Heart left ventricle (tissue), 16 donors: Measurements from ENCODE around the gene TMBIM1. TPM values are rescaled to one million over a fixed set of nuclear protein-coding genes. Genes with fewer than 3 reads are reported as not detected.
"Not testable (repeated sequence)": the region's sequence is repeated elsewhere in the genome, so short reads cannot be mapped to it uniquely, and the experiment has no call there.

Experiments
- ATAC-seq, 4 donors: fragments of 200-7000 bp; cut with Tn5 transposase; one replicate each; pipeline ENCODE4 v1.9.1; 2020 to 2022; ENCODE audit warnings: moderate library complexity in 4 of 4, mild to moderate bottlenecking in 3 of 4, moderate number of reproducible peaks in 1 of 4
- DNase-seq, 5 donors: peaks; one replicate each; pipeline ENCODE4 v3.0.0-alpha.2; 2020
- H3K27ac ChIP-seq, 12 donors: fragments of 200-600 bp; sonication (generic) in 4 of 12; one replicate each; pipeline versions ENCODE4 v1.5.0 to v1.8.0; 2016 to 2022; ENCODE audit warnings: mild to moderate bottlenecking in 2 of 12
- H3K27me3 ChIP-seq, 9 donors: fragments of 200-600 bp; sonication (generic) in 2 of 9; one replicate each; pipeline versions ENCODE4 v1.5.1 to v1.8.0; 2016 to 2022; ENCODE audit warnings: mild to moderate bottlenecking in 3 of 9
- H3K36me3 ChIP-seq, 9 donors: fragments of 200-600 bp; sonication (generic) in 2 of 9; one replicate each; pipeline versions ENCODE4 v1.5.0 to v1.8.0; 2018 to 2022; ENCODE audit warnings: mild to moderate bottlenecking in 2 of 9
- H3K4me1 ChIP-seq, 12 donors: fragments of 200-600 bp; sonication (generic) in 4 of 12; one replicate each; pipeline versions ENCODE4 v1.5.0 to v1.8.0; 2016 to 2022; ENCODE audit warnings: mild to moderate bottlenecking in 3 of 12
- H3K4me3 ChIP-seq, 12 donors: fragments of 200-600 bp; sonication (generic) in 4 of 12; one replicate each; pipeline versions ENCODE4 v1.5.0 to v1.8.0; 2017 to 2022; ENCODE audit warnings: mild to moderate bottlenecking in 9 of 12, moderate library complexity in 4 of 12
- H3K9me3 ChIP-seq, 12 donors: fragments of 200-600 bp; sonication (generic) in 4 of 12; one replicate each; pipeline versions ENCODE4 v1.5.0 to v1.8.0; 2016 to 2022; ENCODE audit warnings: mild to moderate bottlenecking in 1 of 12
- CTCF ChIP-seq, 12 donors: fragments of 200-600 bp; sonication (generic) in 4 of 12; IDR thresholded peaks; one replicate each; pipeline versions ENCODE4 v1.5.0 to v1.8.0; 2018 to 2022; ENCODE audit warnings: antibody characterized with exemption in 12 of 12, mild to moderate bottlenecking in 5 of 12
- POLR2A ChIP-seq, 2 donors: fragments of 450-650 bp; IDR thresholded peaks; one replicate each; pipeline ENCODE4 v1.6.1; 2017; ENCODE audit warnings: antibody characterized with exemption in 2 of 2, mild to moderate bottlenecking in 2 of 2, moderate library complexity in 2 of 2
- WGBS, 4 donors: extraction: QIAGEN DNeasy Blood & Tissue Kit in 2 of 4; methylation state at CpG; one replicate each; pipeline versions ENCODE4 v1.1.5 to v1.1.7; 2013 to 2018; 5-methylcytosine and 5-hydroxymethylcytosine counted together
- intact Hi-C, 10 donors: fragments of 100-400 bp; cut with DNase I; formaldehyde crosslinking; loops; one replicate each; pipeline versions ENCODE4 v1.11.1 to v1.14.2; 2022
- polyA plus RNA-seq, 2 donors: library from polyadenylated mRNA; stranded (reverse); fragments of 200-250 nt; gene quantifications; one replicate each; pipeline ENCODE4 v1.2.3, GENCODE V29; 2013
- total RNA-seq, 9 donors: library from RNA; depleted of rRNA in 2 of 9; stranded (reverse); fragments of >200 nt in 2 of 9; fragmentation: NEBNext Ultra II Directional in 3 of 9; extraction: Animal tissue kit (Norgen Biotek cat#: 25700) in 3 of 9; gene quantifications; one replicate each; pipeline versions ENCODE4 v1.1.0 to v1.2.4, GENCODE V29; 2016 to 2023
- donor health status: ischemic (EF 13 %, LVEDD 7.1; RV severe dilation, severe dysfunction).
- donor health status: healthy with polysubstance abuse.
- donor health status: DM: no; HTN: yes; CAD: no.
- donor health status: DM: no; HTN: no; CAD: no.
- donor health status: ischemic (EF 25% LVEDD 6.9; RV normal size, moderate dysfunction).
- donor health status: ischemic (EF 25% LVEDD 5.7; RV mildly dilated, moderate dysfunction).
- donor health status: healthy.
- donor health status: DM: yes; HTN: yes; CAD: no.
- donor health status: ischemic (EF 35%, LVEDD 5.7; RV mildly dilated, moderate dysfunction).
- donor health status: nonischemic (EF 11% LVEDD 7.7; RV severe dilation, severe dysfunction).
- donor health status: DM: yes; HTN: yes; CAD: no.
- donor health status: PGD.
- donor health status: ischemic (EF 29% LVEDD 5.4; RV normal size, mild dysfunction).
- donor health status: nonischemic (EF 23%, LVEDD 6.1; RV moderate dilation, normal function).

TMBIM1 gene
- total and polyA plus RNA-seq, 11 donors = 41.8 to 208 (median 126) TPM

GRCh38 chr2:218275371-218276072 is 16.8 kb downstream of the TMBIM1 start:
- no peaks in the 10 kb centered on the region for H3K27me3 ChIP-seq
- ATAC-seq (no peak), DNase-seq (no peak)
- intact Hi-C loops = loop anchor here in 1 of 10 donors (10.0 kb wide), 1 partner anchor 369 kb away; no protein-coding TSS in a partner anchor
- H3K9me3 ChIP-seq = no peaks in the 10 kb centered on the region
- H3K27ac ChIP-seq = peak overlapping the region in 5 of 12 donors; percentile 9 to 84 (median 31)
- peaks cover 0 to 61% (median 29%) of the 10 kb centered on the region in 12 donors for H3K4me1 ChIP-seq
- H3K4me3 ChIP-seq = no peak overlapping the region
- TF ChIP-seq CTCF (IDR thresholded peaks at IDR 0.05) = no peak
- no peak for TF ChIP-seq POLR2A (IDR thresholded peaks at IDR 0.05)
- WGBS, 4 donors = 77 to 93% (median 86%) methylated on average over 8 to 9 of the region's 9 CpGs
- H3K36me3 ChIP-seq = peaks cover 2 to 77% (median 70%) of the 10 kb centered on the region in 9 donors

GRCh38 chr2:218274586-218274985 is 17.7 kb downstream of the TMBIM1 start:
- peaks cover 2 to 68% (median 61%) of the 10 kb centered on the region in 9 donors for H3K36me3 ChIP-seq
- H3K27me3 ChIP-seq = no peaks in the 10 kb centered on the region
- TF ChIP-seq POLR2A (IDR thresholded peaks at IDR 0.05) (no peak), CTCF (IDR thresholded peaks at IDR 0.05) (no peak)
- intact Hi-C loops = loop anchor here in 4 of 10 donors (5.0 to 10.0 kb wide), 3 partner anchors 87 to 370 kb away; partner anchors contain the start of gene CTDSP1 (in 3 of the 4)
- H3K9me3 ChIP-seq = no peaks in the 10 kb centered on the region
- H3K27ac ChIP-seq = peak overlapping the region in 8 of 12 donors; percentile 9 to 84 (median 26)
- ATAC-seq = no peak
- no peak overlapping the region for H3K4me3 ChIP-seq
- DNase-seq = no peak
- WGBS, 4 donors = 54 to 77% (median 60%) methylated on average over 4 of the region's 4 CpGs
- H3K4me1 ChIP-seq = peaks cover 0 to 62% (median 29%) of the 10 kb centered on the region in 12 donors

- whole genome bisulfite sequencing, 4 donors = 67 to 87% (median 72%) methylated on average over 2 of the region's 2 CpGs
- intact Hi-C loops = loop anchor here in 6 of 10 donors (2.0 to 10.0 kb wide), 7 partner anchors 13 to 371 kb away; partner anchors contain the start of genes CTDSP1 (in 3 of the 6) and TMBIM1 (in 1 of the 6)
Observed at GRCh38 chr2:218273908-218274249, 18.4 kb downstream of the TMBIM1 start.

GRCh38 chr2:218273214-218273907 is 18.9 kb downstream of the TMBIM1 start:
- not testable (repeated sequence) for DNase-seq, H3K9me3 ChIP-seq, ATAC-seq, H3K27me3 ChIP-seq
- peaks cover 0 to 56% (median 49%) of the 10 kb centered on the region in 9 donors for H3K36me3 ChIP-seq
- peak overlapping the region; percentile 42 to 84 (median 70) for H3K27ac ChIP-seq
- 83 to 89% (median 85%) methylated on average over 8 of the region's 8 CpGs for WGBS, 4 donors
- peaks cover 3 to 72% (median 38%) of the 10 kb centered on the region in 12 donors for H3K4me1 ChIP-seq
- intact Hi-C loops = loop anchor here in 6 of 10 donors (2.0 to 10.0 kb wide), 7 partner anchors 13 to 371 kb away; partner anchors contain the start of genes CTDSP1 (in 3 of the 6) and TMBIM1 (in 1 of the 6)
- H3K4me3 ChIP-seq = peak overlapping the region in 1 of 12 donors; percentile 6

More at GRCh38 chr2:218273908-218274249, 18.4 kb downstream of the TMBIM1 start:
- peaks cover 0 to 61% (median 54%) of the 10 kb centered on the region in 9 donors for H3K36me3 ChIP-seq
- ATAC-seq (no peak), DNase-seq (no peak)
- peaks cover 3 to 69% (median 33%) of the 10 kb centered on the region in 12 donors for H3K4me1 ChIP-seq
- H3K9me3 ChIP-seq = no peaks in the 10 kb centered on the region
- no peaks in the 10 kb centered on the region for H3K27me3 ChIP-seq
- H3K27ac ChIP-seq = peak overlapping the region in 10 of 12 donors; percentile 6 to 84 (median 70)
- TF ChIP-seq CTCF (IDR thresholded peaks at IDR 0.05) (no peak), POLR2A (IDR thresholded peaks at IDR 0.05) (no peak)
- H3K4me3 ChIP-seq = no peak overlapping the region
